A549 (cell line): ENCODE measurements around the gene SLC39A3.

ENCODE experiments used
- BHLHE40 ChIP-seq: IDR thresholded peaks from 2 replicates; pipeline ENCODE4 v1.6.1; 2012; ENCODE audit warnings: low read depth, low read length, inconsistent platforms
- CHD2 ChIP-seq: fragments of 150-350 bp; IDR thresholded peaks from 2 replicates; pipeline ENCODE4 v1.6.1; 2014; ENCODE audit warnings: low read length; ENCODE audit not compliant: partially characterized antibody
- CTCF ChIP-seq: fragments of >200 bp; sonication (Bioruptor Twin); formaldehyde crosslinking; IDR thresholded peaks from 3 replicates; pipeline ENCODE4 v1.5.1; 2016
- EP300 ChIP-seq, 2 experiments: fragments of >200 bp; sonication (Bioruptor Twin); formaldehyde crosslinking; IDR thresholded peaks; 2 replicates in 1 of 2; 3 replicates in 1 of 2; pipeline ENCODE4 v1.6.1; 2016 to 2017
- JUN ChIP-seq, 2 experiments: fragments of >200 bp; sonication (Bioruptor Twin); formaldehyde crosslinking; IDR thresholded peaks; 2 replicates in 1 of 2; 3 replicates in 1 of 2; pipeline ENCODE4 v1.6.1; 2016 to 2017
- KDM5A ChIP-seq: fragments of 200-600 bp; sonication (generic); IDR thresholded peaks from 2 replicates; pipeline ENCODE4 v1.6.1; 2016; ENCODE audit warnings: antibody characterized with exemption, mild to moderate bottlenecking
- MAFK ChIP-seq: fragments of 450-650 bp; IDR thresholded peaks from 2 replicates; pipeline ENCODE4 v1.6.1; 2014; ENCODE audit not compliant: partially characterized antibody
- MAZ ChIP-seq: fragments of 150-350 bp; IDR thresholded peaks from 2 replicates; pipeline ENCODE4 v1.6.1; 2014; ENCODE audit warnings: antibody characterized with exemption, low read depth, low read length, borderline replicate concordance
- POLR2A ChIP-seq: IDR thresholded peaks from 2 replicates; pipeline ENCODE4 v1.6.1; 2012; ENCODE audit warnings: mild to moderate bottlenecking, low read length
- POLR2AphosphoS2 ChIP-seq: conservative IDR thresholded peaks from 2 replicates; pipeline ENCODE4 v1.6.1; 2012; ENCODE audit warnings: low read length, improper control_type of control experiment, inconsistent platforms
- RAD21 ChIP-seq, 2 experiments: fragments of >200 bp in 1 of 2; sonication (Bioruptor Twin) in 1 of 2; formaldehyde crosslinking in 1 of 2; IDR thresholded peaks in 1 of 2; conservative IDR thresholded peaks in 1 of 2; 2 replicates in 1 of 2; 3 replicates in 1 of 2; pipeline ENCODE4 v1.6.1; 2012 to 2018; ENCODE audit warnings: inconsistent platforms in 1 of 2
- SMC3 ChIP-seq: fragments of >200 bp; sonication (Bioruptor Twin); formaldehyde crosslinking; IDR thresholded peaks from 3 replicates; pipeline ENCODE4 v1.6.1; 2018; ENCODE audit warnings: inconsistent platforms
- ZNF302 ChIP-seq: fragments of 250-450 bp; sonication (Bioruptor Pico); IDR thresholded peaks from 2 replicates; pipeline ENCODE4 v1.9.0; 2021; ENCODE audit warnings: inconsistent platforms, mild to moderate bottlenecking, moderate library complexity
- TF ChIP-seq, protein P1 (sequence below): IDR thresholded peaks from 2 replicates; pipeline ENCODE4 v1.6.1; 2012; ENCODE audit warnings: low read depth, borderline replicate concordance

- TF ChIP-seq POLR2A = no peak
- TF ChIP-seq CTCF = no peak
- no peak for TF ChIP-seq EP300 (IDR thresholded peaks at IDR 0.05)
- no peak for TF ChIP-seq KDM5A
- TF ChIP-seq SMC3 = no peak
- no peak for TF ChIP-seq CHD2
- TF ChIP-seq POLR2AphosphoS2 = no peak
- TF ChIP-seq, protein P1, sequence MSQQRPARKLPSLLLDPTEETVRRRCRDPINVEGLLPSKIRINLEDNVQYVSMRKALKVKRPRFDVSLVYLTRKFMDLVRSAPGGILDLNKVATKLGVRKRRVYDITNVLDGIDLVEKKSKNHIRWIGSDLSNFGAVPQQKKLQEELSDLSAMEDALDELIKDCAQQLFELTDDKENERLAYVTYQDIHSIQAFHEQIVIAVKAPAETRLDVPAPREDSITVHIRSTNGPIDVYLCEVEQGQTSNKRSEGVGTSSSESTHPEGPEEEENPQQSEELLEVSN = no peak
- no peak for TF ChIP-seq JUN (IDR thresholded peaks at IDR 0.05)
- TF ChIP-seq ZNF302 (CRISPR knock-in tag) = no peak
- no peak for TF ChIP-seq MAZ
- TF ChIP-seq MAFK = no peak
- TF ChIP-seq RAD21 (conservative IDR thresholded peaks at IDR 0.05 in 1 of 2, IDR thresholded peaks at IDR 0.05 in 1 of 2) = no peak
- TF ChIP-seq BHLHE40 = no peak
Observed at GRCh38 chr19:2711172-2711874, 28.5 kb downstream of the SLC39A3 start.
